WTC11 (cell line): ENCODE measurements around the gene FAM228B. TPM values are rescaled to one million over a fixed set of nuclear protein-coding genes. Genes with fewer than 3 reads are reported as not detected.

Experiments used
- ATAC-seq: fragments of 200-7000 bp; cut with Tn5 transposase; 2 replicates; pipeline ENCODE4 v1.10.0; 2021; ENCODE audit warnings: mild to moderate bottlenecking, moderate library complexity
- CTCF ChIA-PET: fragments of 300-600 bp; sonication (Branson Sonifier 250); formaldehyde crosslinking; loops from one replicate; lab custom pipeline; 2021; ENCODE audit warnings: antibody characterized with exemption; lab: Charles Lee
- POLR2A ChIA-PET: fragments of 350-600 bp; sonication (Branson Sonifier 250); formaldehyde crosslinking; loops from one replicate; lab custom pipeline; 2021; ENCODE audit warnings: antibody characterized with exemption; lab: Charles Lee
- DNase-seq: peaks from one replicate; pipeline ENCODE4 v3.0.0; 2021; ENCODE audit warnings: low spot score
- H3K27ac Mint-ChIP-seq: 2 replicates; pipeline ENCODE4 v1.8.0; 2021; ENCODE audit warnings: mixed read lengths
- H3K27me3 Mint-ChIP-seq: 2 replicates; pipeline ENCODE4 v1.8.0; 2021; ENCODE audit warnings: low read depth, mild to moderate bottlenecking, moderate library complexity, mixed read lengths
- H3K36me3 Mint-ChIP-seq: 2 replicates; pipeline ENCODE4 v1.8.0; 2021; ENCODE audit warnings: mixed read lengths
- H3K4me1 Mint-ChIP-seq: 2 replicates; pipeline ENCODE4 v1.8.0; 2022; ENCODE audit warnings: mixed read lengths
- H3K4me3 Mint-ChIP-seq: 2 replicates; pipeline ENCODE4 v1.8.0; 2021; ENCODE audit warnings: mild to moderate bottlenecking, moderate library complexity, mixed read lengths
- H3K9me3 Mint-ChIP-seq: 2 replicates; pipeline ENCODE4 v1.8.0; 2021; ENCODE audit warnings: mixed read lengths
- AFF4 ChIP-seq: sonication (generic); formaldehyde crosslinking; IDR thresholded peaks from 2 replicates; pipeline ENCODE4 v1.8.1; 2023; ENCODE audit warnings: mild to moderate bottlenecking, missing genetic modification reagents, borderline replicate concordance
- ATF1 ChIP-seq: sonication (generic); formaldehyde crosslinking; IDR thresholded peaks from 2 replicates; pipeline ENCODE4 v1.8.1; 2023; ENCODE audit warnings: mild to moderate bottlenecking, moderate library complexity, missing genetic modification reagents
- ATF3 ChIP-seq: sonication (generic); formaldehyde crosslinking; conservative IDR thresholded peaks from 2 replicates; pipeline ENCODE4 v1.8.1; 2022; ENCODE audit warnings: mild to moderate bottlenecking, missing genetic modification reagents
- CBFB ChIP-seq: sonication (generic); formaldehyde crosslinking; IDR thresholded peaks from 2 replicates; pipeline ENCODE4 v1.8.1; 2022; ENCODE audit warnings: mild to moderate bottlenecking, low read depth, missing genetic modification reagents
- CREB1 ChIP-seq: sonication (generic); formaldehyde crosslinking; IDR thresholded peaks from 2 replicates; pipeline ENCODE4 v1.8.0; 2023; ENCODE audit warnings: mild to moderate bottlenecking, missing genetic modification reagents
- CREM ChIP-seq: sonication (generic); formaldehyde crosslinking; IDR thresholded peaks from 2 replicates; pipeline ENCODE4 v1.8.1; 2022; ENCODE audit warnings: mild to moderate bottlenecking, missing genetic modification reagents, moderate library complexity
- GTF2I ChIP-seq: fragments of 250-450 bp; sonication (Bioruptor Pico); conservative IDR thresholded peaks from 2 replicates; pipeline ENCODE4 v1.4.0; 2021; ENCODE audit warnings: mild to moderate bottlenecking
- MLX ChIP-seq: sonication (generic); formaldehyde crosslinking; IDR thresholded peaks from 2 replicates; pipeline ENCODE4 v1.8.1; 2023; ENCODE audit warnings: mild to moderate bottlenecking, missing genetic modification reagents, moderate library complexity
- NFYB ChIP-seq: sonication (generic); formaldehyde crosslinking; conservative IDR thresholded peaks from 2 replicates; pipeline ENCODE4 v1.8.0; 2022; ENCODE audit warnings: low read depth, missing genetic modification reagents
- PRDM15 ChIP-seq: sonication (generic); formaldehyde crosslinking; IDR thresholded peaks from 2 replicates; pipeline ENCODE4 v1.8.0; 2022; ENCODE audit warnings: missing genetic modification reagents
- STAT6 ChIP-seq: sonication (generic); formaldehyde crosslinking; conservative IDR thresholded peaks from 2 replicates; pipeline ENCODE4 v1.8.1; 2023; ENCODE audit warnings: mild to moderate bottlenecking, low read depth, missing genetic modification reagents, moderate library complexity
- USF2 ChIP-seq: sonication (generic); formaldehyde crosslinking; IDR thresholded peaks from 2 replicates; pipeline ENCODE4 v1.8.1; 2023; ENCODE audit warnings: mild to moderate bottlenecking, missing genetic modification reagents, moderate library complexity
- ZNF423 ChIP-seq: fragments of 250-450 bp; sonication (Bioruptor Pico); IDR thresholded peaks from 2 replicates; pipeline ENCODE4 v2.1.2; 2022; ENCODE audit warnings: mild to moderate bottlenecking, moderate library complexity
- ZNF425 ChIP-seq: fragments of 250-450 bp; sonication (Bioruptor Pico); conservative IDR thresholded peaks from 2 replicates; pipeline ENCODE4 v1.9.0; 2021; ENCODE audit warnings: mild to moderate bottlenecking
- ZNF512 ChIP-seq: sonication (generic); formaldehyde crosslinking; IDR thresholded peaks from 2 replicates; pipeline ENCODE4 v1.8.1; 2022; ENCODE audit warnings: missing genetic modification reagents, borderline replicate concordance
- total RNA-seq: library from RNA; stranded (reverse); gene quantifications from 3 replicates; pipeline ENCODE4 v1.2.3, GENCODE V29; 2021

FAM228B gene
- total RNA-seq, 1 experiment from 2014 or later: 2.7 TPM

- TF ChIP-seq ZNF425 (CRISPR knock-in tag): no peak
- no peak for TF ChIP-seq GTF2I
- no peak for TF ChIP-seq STAT6 (CRISPR knock-in tag)
- TF ChIP-seq ATF1 (CRISPR knock-in tag): no peak
- TF ChIP-seq AFF4 (CRISPR knock-in tag): no peak
- no peak for TF ChIP-seq CREM (CRISPR knock-in tag)
Observed at GRCh38 chr2:24115057-24115456, 8.2 kb upstream of the FAM228B start (continued).

- POLR2A ChIA-PET: no interaction called here
- CTCF ChIA-PET: no interaction called here
- Mint-ChIP-seq H3K4me1 (peaks cover 18% of the 10 kb centered on the region), H3K36me3 (peaks cover 16% of the 10 kb centered on the region), H3K4me3 (no peak overlapping the region), H3K9me3 (peaks cover 23% of the 10 kb centered on the region)
- TF ChIP-seq ZNF423 (CRISPR knock-in tag): no peak
- no peak for TF ChIP-seq ATF3 (CRISPR knock-in tag)
- no peak for TF ChIP-seq CBFB (CRISPR knock-in tag)
- no peak for TF ChIP-seq MLX (CRISPR knock-in tag)
- no peak for TF ChIP-seq USF2 (CRISPR knock-in tag)
- TF ChIP-seq NFYB: no peak
- no peak for TF ChIP-seq CREB1
- no peak for TF ChIP-seq PRDM15
- no peak for TF ChIP-seq ZNF512 (CRISPR knock-in tag)
- TF ChIP-seq, all 79 proteins: peak for 0
- H3K27ac Mint-ChIP-seq: no peak overlapping the region
- no peak for ATAC-seq
- DNase-seq: no peak
- H3K27me3 Mint-ChIP-seq: peaks cover 7% of the 10 kb centered on the region
Observed at GRCh38 chr2:24117902-24118301, 5.4 kb upstream of the FAM228B start.
